WTC11 (cell line): Measurements from ENCODE around the gene SMIM1. TPM values are rescaled to one million over a fixed set of nuclear protein-coding genes. Genes with fewer than 3 reads are reported as not detected.

Experiments used
- ATAC-seq: fragments of 200-7000 bp; cut with Tn5 transposase; 2 replicates; pipeline ENCODE4 v1.10.0; 2021; ENCODE audit warnings: mild to moderate bottlenecking, moderate library complexity
- CTCF ChIA-PET: fragments of 300-600 bp; sonication (Branson Sonifier 250); formaldehyde crosslinking; loops from one replicate; lab custom pipeline; 2021; ENCODE audit warnings: antibody characterized with exemption; lab: Charles Lee
- POLR2A ChIA-PET: fragments of 350-600 bp; sonication (Branson Sonifier 250); formaldehyde crosslinking; loops from one replicate; lab custom pipeline; 2021; ENCODE audit warnings: antibody characterized with exemption; lab: Charles Lee
- DNase-seq: peaks from one replicate; pipeline ENCODE4 v3.0.0; 2021; ENCODE audit warnings: low spot score
- H3K27ac Mint-ChIP-seq: 2 replicates; pipeline ENCODE4 v1.8.0; 2021; ENCODE audit warnings: mixed read lengths
- H3K27me3 Mint-ChIP-seq: 2 replicates; pipeline ENCODE4 v1.8.0; 2021; ENCODE audit warnings: low read depth, mild to moderate bottlenecking, moderate library complexity, mixed read lengths
- H3K36me3 Mint-ChIP-seq: 2 replicates; pipeline ENCODE4 v1.8.0; 2021; ENCODE audit warnings: mixed read lengths
- H3K4me1 Mint-ChIP-seq: 2 replicates; pipeline ENCODE4 v1.8.0; 2022; ENCODE audit warnings: mixed read lengths
- H3K4me3 Mint-ChIP-seq: 2 replicates; pipeline ENCODE4 v1.8.0; 2021; ENCODE audit warnings: mild to moderate bottlenecking, moderate library complexity, mixed read lengths
- H3K9me3 Mint-ChIP-seq: 2 replicates; pipeline ENCODE4 v1.8.0; 2021; ENCODE audit warnings: mixed read lengths
- ATF6 ChIP-seq: sonication (generic); formaldehyde crosslinking; IDR thresholded peaks from 2 replicates; pipeline ENCODE4 v1.8.1; 2023; ENCODE audit warnings: mild to moderate bottlenecking, missing genetic modification reagents
- E2F1 ChIP-seq: sonication (generic); formaldehyde crosslinking; IDR thresholded peaks from 2 replicates; pipeline ENCODE4 v1.8.0; 2022; ENCODE audit warnings: mild to moderate bottlenecking, missing genetic modification reagents
- E2F5 ChIP-seq: sonication (generic); formaldehyde crosslinking; IDR thresholded peaks from 2 replicates; pipeline ENCODE4 v1.8.1; 2022; ENCODE audit warnings: mild to moderate bottlenecking, moderate library complexity, missing genetic modification reagents
- GTF2I ChIP-seq: fragments of 250-450 bp; sonication (Bioruptor Pico); conservative IDR thresholded peaks from 2 replicates; pipeline ENCODE4 v1.4.0; 2021; ENCODE audit warnings: mild to moderate bottlenecking
- NR2C2 ChIP-seq: sonication (generic); formaldehyde crosslinking; IDR thresholded peaks from 2 replicates; pipeline ENCODE4 v1.8.0; 2022; ENCODE audit warnings: mild to moderate bottlenecking, missing genetic modification reagents
- PREB ChIP-seq: sonication (generic); formaldehyde crosslinking; IDR thresholded peaks from 2 replicates; pipeline ENCODE4 v1.8.1; 2022; ENCODE audit warnings: mild to moderate bottlenecking, missing genetic modification reagents, moderate library complexity, borderline replicate concordance
- RELA ChIP-seq: sonication (generic); formaldehyde crosslinking; IDR thresholded peaks from 2 replicates; pipeline ENCODE4 v1.8.1; 2022; ENCODE audit warnings: missing genetic modification reagents, mild to moderate bottlenecking, borderline replicate concordance
- SOX15 ChIP-seq: fragments of 250-450 bp; sonication (Bioruptor Pico); IDR thresholded peaks from 2 replicates; pipeline ENCODE4 v1.9.0; 2021; ENCODE audit warnings: mild to moderate bottlenecking
- TEAD4 ChIP-seq: sonication (generic); formaldehyde crosslinking; IDR thresholded peaks from 2 replicates; pipeline ENCODE4 v1.8.0; 2022; ENCODE audit warnings: mild to moderate bottlenecking, missing genetic modification reagents
- ZNF138 ChIP-seq: sonication (generic); formaldehyde crosslinking; conservative IDR thresholded peaks from 2 replicates; pipeline ENCODE4 v1.8.1; 2022; ENCODE audit warnings: mild to moderate bottlenecking, moderate library complexity, missing genetic modification reagents
- ZNF423 ChIP-seq: fragments of 250-450 bp; sonication (Bioruptor Pico); IDR thresholded peaks from 2 replicates; pipeline ENCODE4 v2.1.2; 2022; ENCODE audit warnings: mild to moderate bottlenecking, moderate library complexity
- ZSCAN18 ChIP-seq: fragments of 250-450 bp; sonication (Bioruptor Pico); IDR thresholded peaks from 2 replicates; pipeline ENCODE4 v2.1.2; 2022; ENCODE audit warnings: mild to moderate bottlenecking, moderate library complexity
- total RNA-seq: library from RNA; stranded (reverse); gene quantifications from 3 replicates; pipeline ENCODE4 v1.2.3, GENCODE V29; 2021
- TF ChIP-seq, protein P1 (sequence below): sonication (generic); formaldehyde crosslinking; IDR thresholded peaks from 2 replicates; pipeline ENCODE4 v1.8.1; 2022; ENCODE audit warnings: missing genetic modification reagents, borderline replicate concordance
- TF ChIP-seq, protein P2 (sequence below): fragments of 250-450 bp; sonication (Bioruptor Pico); IDR thresholded peaks from 2 replicates; pipeline ENCODE4 v1.9.0; 2021; ENCODE audit warnings: mild to moderate bottlenecking
- TF ChIP-seq, protein P3 (sequence below): sonication (generic); formaldehyde crosslinking; IDR thresholded peaks from 2 replicates; pipeline ENCODE4 v1.8.0; 2022; ENCODE audit warnings: missing genetic modification reagents
- TF ChIP-seq, protein P4 (sequence below): sonication (generic); formaldehyde crosslinking; IDR thresholded peaks from 2 replicates; pipeline ENCODE4 v1.8.0; 2023; ENCODE audit warnings: mild to moderate bottlenecking, missing genetic modification reagents

SMIM1 gene
- total RNA-seq, 1 experiment from 2014 or later, result 10.2 TPM

- peaks cover 17% of the 10 kb centered on the region for H3K36me3 Mint-ChIP-seq
- H3K27me3 Mint-ChIP-seq, result no peaks in the 10 kb centered on the region
- H3K9me3 Mint-ChIP-seq, result no peaks in the 10 kb centered on the region
- ChIA-PET CTCF (interaction anchor here (0.6 kb wide), 1 partner anchor 385 kb away, joined by 3 read pairs; no protein-coding TSS in a partner anchor), POLR2A (no interaction called here)
- no peak overlapping the region for H3K27ac Mint-ChIP-seq
- no peak for DNase-seq
- no peak overlapping the region for H3K4me3 Mint-ChIP-seq
- no peaks in the 10 kb centered on the region for H3K4me1 Mint-ChIP-seq
- TF ChIP-seq, protein P1, sequence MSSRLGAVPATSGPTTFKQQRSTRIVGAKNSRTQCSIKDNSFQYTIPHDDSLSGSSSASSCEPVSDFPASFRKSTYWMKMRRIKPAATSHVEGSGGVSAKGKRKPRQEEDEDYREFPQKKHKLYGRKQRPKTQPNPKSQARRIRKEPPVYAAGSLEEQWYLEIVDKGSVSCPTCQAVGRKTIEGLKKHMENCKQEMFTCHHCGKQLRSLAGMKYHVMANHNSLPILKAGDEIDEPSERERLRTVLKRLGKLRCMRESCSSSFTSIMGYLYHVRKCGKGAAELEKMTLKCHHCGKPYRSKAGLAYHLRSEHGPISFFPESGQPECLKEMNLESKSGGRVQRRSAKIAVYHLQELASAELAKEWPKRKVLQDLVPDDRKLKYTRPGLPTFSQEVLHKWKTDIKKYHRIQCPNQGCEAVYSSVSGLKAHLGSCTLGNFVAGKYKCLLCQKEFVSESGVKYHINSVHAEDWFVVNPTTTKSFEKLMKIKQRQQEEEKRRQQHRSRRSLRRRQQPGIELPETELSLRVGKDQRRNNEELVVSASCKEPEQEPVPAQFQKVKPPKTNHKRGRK (CRISPR knock-in tag), result no peak
- TF ChIP-seq PREB (no peak), ZNF423 (CRISPR knock-in tag) (no peak), ZNF138 (no peak), GTF2I (CRISPR knock-in tag) (no peak), E2F5 (CRISPR knock-in tag) (no peak), ATF6 (CRISPR knock-in tag) (no peak), NR2C2 (CRISPR knock-in tag) (no peak), ZSCAN18 (CRISPR knock-in tag) (no peak), TEAD4 (CRISPR knock-in tag) (no peak), E2F1 (CRISPR knock-in tag) (no peak), SOX15 (CRISPR knock-in tag) (no peak), RELA (CRISPR knock-in tag) (no peak)
- TF ChIP-seq, protein P2, sequence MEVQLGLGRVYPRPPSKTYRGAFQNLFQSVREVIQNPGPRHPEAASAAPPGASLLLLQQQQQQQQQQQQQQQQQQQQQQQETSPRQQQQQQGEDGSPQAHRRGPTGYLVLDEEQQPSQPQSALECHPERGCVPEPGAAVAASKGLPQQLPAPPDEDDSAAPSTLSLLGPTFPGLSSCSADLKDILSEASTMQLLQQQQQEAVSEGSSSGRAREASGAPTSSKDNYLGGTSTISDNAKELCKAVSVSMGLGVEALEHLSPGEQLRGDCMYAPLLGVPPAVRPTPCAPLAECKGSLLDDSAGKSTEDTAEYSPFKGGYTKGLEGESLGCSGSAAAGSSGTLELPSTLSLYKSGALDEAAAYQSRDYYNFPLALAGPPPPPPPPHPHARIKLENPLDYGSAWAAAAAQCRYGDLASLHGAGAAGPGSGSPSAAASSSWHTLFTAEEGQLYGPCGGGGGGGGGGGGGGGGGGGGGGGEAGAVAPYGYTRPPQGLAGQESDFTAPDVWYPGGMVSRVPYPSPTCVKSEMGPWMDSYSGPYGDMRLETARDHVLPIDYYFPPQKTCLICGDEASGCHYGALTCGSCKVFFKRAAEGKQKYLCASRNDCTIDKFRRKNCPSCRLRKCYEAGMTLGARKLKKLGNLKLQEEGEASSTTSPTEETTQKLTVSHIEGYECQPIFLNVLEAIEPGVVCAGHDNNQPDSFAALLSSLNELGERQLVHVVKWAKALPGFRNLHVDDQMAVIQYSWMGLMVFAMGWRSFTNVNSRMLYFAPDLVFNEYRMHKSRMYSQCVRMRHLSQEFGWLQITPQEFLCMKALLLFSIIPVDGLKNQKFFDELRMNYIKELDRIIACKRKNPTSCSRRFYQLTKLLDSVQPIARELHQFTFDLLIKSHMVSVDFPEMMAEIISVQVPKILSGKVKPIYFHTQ (CRISPR knock-in tag), result no peak
- TF ChIP-seq, protein P3, sequence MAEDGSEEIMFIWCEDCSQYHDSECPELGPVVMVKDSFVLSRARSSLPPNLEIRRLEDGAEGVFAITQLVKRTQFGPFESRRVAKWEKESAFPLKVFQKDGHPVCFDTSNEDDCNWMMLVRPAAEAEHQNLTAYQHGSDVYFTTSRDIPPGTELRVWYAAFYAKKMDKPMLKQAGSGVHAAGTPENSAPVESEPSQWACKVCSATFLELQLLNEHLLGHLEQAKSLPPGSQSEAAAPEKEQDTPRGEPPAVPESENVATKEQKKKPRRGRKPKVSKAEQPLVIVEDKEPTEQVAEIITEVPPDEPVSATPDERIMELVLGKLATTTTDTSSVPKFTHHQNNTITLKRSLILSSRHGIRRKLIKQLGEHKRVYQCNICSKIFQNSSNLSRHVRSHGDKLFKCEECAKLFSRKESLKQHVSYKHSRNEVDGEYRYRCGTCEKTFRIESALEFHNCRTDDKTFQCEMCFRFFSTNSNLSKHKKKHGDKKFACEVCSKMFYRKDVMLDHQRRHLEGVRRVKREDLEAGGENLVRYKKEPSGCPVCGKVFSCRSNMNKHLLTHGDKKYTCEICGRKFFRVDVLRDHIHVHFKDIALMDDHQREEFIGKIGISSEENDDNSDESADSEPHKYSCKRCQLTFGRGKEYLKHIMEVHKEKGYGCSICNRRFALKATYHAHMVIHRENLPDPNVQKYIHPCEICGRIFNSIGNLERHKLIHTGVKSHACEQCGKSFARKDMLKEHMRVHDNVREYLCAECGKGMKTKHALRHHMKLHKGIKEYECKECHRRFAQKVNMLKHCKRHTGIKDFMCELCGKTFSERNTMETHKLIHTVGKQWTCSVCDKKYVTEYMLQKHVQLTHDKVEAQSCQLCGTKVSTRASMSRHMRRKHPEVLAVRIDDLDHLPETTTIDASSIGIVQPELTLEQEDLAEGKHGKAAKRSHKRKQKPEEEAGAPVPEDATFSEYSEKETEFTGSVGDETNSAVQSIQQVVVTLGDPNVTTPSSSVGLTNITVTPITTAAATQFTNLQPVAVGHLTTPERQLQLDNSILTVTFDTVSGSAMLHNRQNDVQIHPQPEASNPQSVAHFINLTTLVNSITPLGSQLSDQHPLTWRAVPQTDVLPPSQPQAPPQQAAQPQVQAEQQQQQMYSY, result no peak
- TF ChIP-seq, protein P4, sequence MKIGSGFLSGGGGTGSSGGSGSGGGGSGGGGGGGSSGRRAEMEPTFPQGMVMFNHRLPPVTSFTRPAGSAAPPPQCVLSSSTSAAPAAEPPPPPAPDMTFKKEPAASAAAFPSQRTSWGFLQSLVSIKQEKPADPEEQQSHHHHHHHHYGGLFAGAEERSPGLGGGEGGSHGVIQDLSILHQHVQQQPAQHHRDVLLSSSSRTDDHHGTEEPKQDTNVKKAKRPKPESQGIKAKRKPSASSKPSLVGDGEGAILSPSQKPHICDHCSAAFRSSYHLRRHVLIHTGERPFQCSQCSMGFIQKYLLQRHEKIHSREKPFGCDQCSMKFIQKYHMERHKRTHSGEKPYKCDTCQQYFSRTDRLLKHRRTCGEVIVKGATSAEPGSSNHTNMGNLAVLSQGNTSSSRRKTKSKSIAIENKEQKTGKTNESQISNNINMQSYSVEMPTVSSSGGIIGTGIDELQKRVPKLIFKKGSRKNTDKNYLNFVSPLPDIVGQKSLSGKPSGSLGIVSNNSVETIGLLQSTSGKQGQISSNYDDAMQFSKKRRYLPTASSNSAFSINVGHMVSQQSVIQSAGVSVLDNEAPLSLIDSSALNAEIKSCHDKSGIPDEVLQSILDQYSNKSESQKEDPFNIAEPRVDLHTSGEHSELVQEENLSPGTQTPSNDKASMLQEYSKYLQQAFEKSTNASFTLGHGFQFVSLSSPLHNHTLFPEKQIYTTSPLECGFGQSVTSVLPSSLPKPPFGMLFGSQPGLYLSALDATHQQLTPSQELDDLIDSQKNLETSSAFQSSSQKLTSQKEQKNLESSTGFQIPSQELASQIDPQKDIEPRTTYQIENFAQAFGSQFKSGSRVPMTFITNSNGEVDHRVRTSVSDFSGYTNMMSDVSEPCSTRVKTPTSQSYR (CRISPR knock-in tag), result no peak
- ATAC-seq, result no peak
Measured at GRCh38 chr1:3824650-3825049, 52.1 kb downstream of the SMIM1 start.
